SK-N-SH (cell line): ENCODE results near the gene ZNF474.

Source experiments
- CTCF ChIP-seq: fragments of 200-600 bp; sonication (generic); IDR thresholded peaks from 2 replicates; pipeline ENCODE4 v1.6.1; 2017; ENCODE audit warnings: antibody characterized with exemption, mild to moderate bottlenecking, moderate library complexity
- JUND ChIP-seq: IDR thresholded peaks from 2 replicates; pipeline ENCODE4 v1.4.0; 2012

GRCh38 chr5:122137702-122138101 is 8.4 kb downstream of the ZNF474 start:
- no peak for TF ChIP-seq JUND
- no peak for TF ChIP-seq CTCF
